Activated CD4-positive, alpha-beta T cell treated with anti-CD3 and anti-CD28 coated beads, Interleukin-2, amount 50 U/mL, for 4 hours (primary cell): Measurements from ENCODE around the gene KCNG2.

ENCODE experiments used
- DNase-seq, 2 experiments: peaks; one replicate each; pipeline ENCODE4 v3.0.0-alpha.2; 2020

The KCNG2 gene

DNA sequence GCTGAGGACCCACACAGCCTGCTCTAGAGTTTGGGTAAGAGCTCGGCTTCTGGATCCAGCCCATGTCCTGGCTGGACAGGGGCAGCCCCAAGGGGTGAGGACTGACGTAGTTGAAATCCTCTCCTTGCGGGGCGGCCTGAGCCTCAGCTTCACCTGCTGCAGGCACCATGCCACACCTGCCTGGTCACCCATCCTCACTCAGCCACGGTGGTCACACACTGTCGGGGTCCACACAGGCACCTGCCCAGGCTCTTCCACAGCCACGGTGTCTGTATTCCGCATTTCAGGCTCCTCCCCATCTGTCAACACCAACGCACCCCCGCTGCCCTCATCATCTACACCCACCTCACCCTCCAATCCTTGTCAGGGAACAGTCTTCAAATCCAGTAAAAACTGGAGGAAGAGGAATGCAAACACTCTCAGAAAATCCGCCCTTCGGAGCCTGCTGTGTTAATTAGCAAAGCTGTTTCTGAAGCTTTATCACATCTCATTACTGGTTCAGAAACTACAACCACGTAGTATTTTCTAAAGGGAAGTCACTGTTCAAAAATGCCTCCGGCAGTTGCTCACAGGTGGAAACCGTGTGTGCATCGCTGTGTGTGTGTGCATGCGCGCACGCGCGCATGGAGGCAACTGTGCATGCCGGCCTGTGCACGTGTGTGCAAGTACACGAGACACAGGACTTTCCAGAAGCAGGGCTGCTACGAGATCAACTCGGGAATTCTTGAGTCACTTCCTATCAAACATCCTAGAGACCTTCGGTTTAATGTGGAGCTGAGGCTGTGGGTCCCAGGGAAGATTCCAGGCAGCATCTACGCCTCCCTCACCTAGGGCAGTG, 115.5 kb downstream of the KCNG2 start:
- DNase-seq, result no peak

DNA sequence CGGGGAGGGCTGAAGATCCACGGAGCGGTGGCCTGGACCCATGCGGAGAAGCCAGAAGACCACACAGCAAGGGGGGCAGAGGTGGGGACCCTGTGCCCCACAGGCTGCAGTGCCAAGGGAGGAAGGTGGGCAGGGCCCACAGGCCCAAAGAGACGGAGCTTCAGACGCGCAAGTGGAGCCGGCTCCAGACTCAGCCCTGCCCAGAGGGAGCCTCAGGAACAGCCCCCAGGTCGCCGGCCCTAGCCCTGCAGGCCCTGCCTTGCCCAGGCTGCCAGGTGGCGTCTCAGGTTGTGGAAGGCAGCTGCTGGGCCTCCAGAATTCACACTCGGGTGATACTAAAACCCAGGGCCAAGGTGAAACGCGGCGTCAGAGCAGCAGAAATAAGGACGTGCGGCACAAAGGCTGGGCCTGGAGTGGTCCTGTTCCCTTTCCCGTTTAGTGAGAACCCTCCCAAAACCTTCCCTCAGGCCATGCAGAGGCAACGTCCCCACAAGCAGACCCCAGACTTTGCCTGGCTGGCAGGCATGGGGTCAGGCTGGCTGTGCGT, 116.9 kb downstream of the KCNG2 start:
- no peak for DNase-seq

DNA sequence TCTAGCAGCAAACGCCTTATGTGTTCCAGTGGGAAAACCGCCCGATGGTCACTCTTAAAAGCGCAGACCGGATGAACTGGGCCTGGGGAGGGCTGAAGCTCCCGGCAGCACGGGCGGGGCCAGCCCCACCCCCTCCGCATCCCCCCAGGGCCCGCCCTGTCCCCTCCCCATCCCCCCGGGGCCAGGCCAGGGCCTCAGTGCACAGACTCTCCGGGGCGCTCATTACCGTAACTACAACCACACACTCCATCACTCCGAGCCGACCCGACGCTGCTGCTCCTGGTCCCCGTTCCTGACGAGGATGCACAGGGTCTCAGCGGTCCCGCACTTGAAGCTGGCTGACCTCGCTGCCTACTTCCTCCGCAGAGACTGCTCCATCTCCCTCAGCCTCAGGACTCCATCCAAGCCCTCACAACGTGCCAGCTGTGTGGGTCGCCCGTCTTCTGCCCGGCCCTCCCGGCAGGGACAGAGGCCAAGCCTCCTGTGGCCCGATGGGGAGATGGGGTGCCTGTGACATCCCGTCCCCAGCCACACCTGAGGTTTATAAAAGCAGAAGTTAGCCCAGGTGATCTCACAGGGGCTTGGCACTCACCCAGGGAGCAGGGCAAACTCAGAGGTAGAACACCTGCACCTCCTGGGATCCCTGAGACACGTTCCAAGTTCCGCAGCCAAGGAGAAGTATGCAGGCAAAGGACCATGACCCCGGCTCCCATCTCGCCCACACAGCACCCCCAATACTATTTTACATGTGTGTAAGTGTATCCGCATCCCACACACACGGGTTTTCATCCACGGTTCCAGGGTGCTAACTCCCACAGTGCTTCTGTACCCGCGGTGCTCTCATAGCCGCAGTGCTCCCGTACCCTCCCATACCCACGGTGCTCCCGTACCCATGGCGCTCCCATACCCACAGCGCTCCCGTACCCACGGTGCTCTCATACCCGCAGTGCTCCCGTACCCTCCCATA, 117.7 kb downstream of the KCNG2 start:
- DNase-seq, result no peak

DNA sequence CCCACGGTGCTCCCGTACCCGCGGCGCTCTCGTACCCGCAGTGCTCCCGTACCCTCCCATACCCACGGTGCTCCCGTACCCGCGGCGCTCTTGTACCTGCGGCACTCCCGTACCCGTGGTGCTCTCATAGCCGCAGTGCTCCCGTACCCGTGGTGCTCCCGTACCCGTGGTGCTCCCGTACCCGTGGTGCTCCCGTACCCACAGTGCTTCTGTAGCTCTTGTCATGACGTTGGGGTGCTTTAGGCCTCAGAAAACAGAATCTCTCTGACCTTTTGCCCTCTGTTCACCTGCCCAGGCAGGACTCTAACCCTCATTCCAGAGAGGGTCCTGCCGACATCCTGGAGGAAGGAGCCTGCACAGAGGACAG, 118.4 kb downstream of the KCNG2 start:
- no peak for DNase-seq

DNA sequence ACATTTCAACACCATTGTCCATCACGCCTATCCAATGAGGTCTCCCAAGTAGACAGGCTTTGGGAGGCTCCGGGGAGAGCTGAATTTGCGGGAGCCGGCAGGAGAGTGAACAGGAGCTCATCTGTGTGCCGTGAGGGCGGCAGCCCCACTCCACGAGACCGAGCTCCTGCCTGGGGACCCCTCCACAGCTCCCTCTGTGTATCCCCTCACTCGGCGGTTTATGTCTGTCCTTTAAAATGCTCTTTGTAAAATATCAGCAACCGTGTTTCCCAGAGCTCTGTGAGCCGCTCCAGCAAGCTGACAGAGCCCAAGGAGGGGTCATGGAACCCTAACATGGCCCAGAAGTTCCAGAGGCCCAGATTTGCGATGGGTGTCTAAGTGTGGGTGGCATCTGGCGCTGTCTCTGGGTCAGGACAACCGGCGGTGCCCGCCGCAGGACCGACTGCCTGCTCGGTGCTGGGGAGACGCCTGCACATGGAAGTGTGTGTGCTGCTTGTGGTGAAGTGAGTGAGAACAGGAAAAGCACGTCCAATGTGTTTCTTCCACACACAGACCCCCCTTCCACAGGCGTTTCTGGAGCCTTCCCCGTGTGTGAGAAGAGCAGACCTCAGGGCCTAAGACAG, 118.9 kb downstream of the KCNG2 start:
- DNase-seq, result no peak

DNA sequence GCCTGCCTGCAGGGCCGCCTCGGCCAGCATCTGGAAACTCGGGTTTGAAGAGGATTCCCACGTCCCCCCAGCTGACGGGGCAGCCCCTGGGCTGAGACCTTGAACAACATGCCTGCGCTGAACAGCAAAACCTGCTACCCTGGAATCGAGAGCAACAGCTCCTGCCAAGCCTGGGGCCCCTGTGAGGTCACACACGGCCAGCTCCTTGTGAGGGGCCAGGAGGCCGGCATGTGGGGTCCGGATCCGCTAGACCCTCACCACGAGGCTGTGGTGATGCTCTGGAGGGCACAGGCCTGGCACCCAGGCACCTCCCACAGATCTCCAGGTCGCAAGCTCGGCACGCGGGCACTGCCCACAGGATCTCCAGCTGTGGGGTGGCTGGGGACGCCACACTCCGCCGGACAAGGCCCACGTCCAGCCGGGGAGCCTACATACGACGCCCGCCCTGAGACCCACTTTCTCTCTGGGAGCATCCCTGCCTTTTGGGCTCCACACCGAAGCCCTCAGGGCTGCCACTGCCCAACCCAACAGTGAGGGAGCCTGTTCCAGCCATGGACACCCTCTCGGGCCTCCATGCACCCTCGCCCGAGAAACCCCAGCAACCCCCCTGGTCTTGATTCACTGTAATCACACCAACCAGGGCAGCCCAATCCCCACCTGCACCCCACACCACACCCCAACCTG, 119.6 kb downstream of the KCNG2 start:
- no peak for DNase-seq

DNA sequence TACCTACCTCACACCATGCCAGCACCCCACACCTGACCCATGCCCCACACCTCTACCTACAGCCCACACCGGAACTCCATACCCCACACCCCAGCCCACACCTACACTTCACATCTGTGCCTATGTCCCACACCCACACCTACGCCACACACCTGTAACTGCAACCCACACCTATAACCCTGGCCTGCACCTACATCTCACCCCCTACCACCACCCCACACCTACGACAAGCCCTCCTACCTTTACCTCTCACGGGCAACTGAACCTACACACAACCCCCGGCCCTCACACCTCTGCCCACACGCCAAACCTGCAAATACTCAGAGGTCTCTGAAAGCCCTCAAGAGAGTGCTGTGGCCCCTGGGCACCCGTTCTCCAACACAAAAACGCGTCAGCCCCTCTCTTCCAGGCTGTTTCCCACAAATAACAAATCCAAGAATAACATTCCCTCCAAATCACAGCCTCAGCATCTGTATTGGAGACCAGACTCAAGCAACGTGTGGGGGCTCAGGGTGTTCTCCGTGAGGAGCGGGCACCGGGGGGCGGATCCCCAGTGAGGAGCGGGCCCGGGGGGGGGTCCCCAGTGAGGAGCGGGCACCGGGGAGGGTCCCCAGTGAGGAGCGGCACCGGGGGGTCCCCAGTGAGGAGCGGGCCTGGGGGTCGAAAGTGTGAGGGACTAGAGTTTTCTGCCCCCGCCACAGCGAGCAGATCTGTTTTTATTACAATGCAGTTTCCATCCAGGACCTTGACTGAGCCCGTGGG, 120.3 kb downstream of the KCNG2 start:
- no peak for DNase-seq

DNA sequence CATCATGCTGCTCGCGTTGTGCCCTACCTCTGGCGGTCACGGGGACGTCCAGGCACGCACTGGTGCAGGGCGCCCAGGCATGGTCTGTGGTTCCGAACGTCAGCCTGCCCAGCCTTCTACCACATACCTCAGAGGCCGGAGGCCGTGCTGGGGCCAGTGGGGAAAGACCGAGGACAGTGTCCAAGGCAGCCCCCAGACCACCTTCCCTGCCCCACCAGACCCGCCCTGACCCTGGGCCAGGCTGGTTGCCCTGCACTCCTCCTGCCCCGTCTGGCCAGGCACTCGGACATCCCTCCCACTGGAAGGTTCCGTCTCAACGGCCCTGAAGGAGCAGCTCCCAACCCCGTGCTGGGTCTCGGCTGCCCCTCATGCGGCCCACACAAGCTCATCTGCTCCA, 120.9 kb downstream of the KCNG2 start:
- DNase-seq, result no peak

DNA sequence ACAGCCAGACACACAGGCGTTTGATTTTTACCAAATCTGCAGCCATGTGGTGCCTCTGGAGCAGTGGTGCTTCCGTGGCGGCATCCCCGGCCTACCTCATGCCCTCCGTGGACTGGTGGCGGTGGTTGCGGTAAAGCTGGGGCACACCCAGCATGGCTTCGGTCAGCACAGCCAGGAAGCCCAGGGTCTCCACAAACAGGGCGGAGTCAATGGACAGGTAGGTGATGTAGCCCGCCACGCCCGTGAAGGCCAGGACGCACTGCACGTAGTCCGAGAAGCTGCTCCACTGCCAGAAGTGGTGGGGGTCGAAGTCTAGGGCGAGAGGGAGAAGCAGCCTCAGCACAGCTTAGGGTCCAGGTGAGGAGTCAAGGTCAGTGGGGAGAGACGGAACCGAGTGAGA, 121.4 kb downstream of the KCNG2 start:
- DNase-seq, result no peak

DNA sequence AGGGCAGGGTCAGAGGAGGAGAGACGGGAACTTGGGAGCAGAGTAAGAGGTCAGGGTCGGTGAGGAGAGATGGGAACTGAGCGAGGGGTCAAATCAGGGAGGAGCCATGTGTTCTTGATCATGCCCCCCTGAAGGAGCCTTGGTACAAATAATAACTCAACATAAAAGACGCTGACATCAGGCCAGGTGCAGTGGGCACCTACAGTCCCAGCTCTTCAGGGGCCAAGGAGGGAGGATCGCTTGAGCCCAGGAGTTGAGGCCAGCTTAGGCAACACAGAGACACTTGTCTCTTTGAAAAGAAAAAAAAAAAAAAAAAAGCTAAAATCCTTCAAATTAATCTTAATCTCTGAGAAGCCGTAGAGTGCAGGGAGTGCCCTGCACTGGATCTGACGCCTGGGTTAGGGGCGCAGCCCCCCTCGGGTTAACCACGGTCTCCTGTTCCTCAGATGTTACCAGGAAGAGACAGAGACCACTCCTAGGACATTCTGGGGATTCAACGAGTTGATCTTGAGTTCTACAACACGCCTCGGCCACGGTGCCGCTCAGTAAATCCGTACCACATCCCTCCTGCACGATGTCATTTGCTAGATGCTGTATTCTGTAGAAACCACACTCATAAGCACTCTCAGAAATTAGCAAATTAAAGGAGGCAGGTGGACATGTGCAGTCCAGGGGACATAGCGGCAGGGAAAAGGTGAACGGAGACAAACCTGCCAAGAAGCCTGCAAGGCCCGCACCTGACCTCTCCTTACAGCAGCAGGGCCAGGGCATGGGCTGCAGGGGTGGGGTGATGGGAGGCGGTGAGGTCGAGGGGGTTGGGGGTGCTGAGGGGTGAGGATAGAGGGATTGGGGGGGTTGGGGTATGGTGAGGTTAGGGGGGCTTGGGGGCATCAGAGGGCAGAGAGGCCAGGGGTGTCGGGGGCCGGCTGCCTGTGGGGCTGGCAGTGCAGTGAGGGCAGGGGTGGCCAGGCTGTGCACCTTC, 124.5 kb downstream of the KCNG2 start:
- DNase-seq, result no peak

DNA sequence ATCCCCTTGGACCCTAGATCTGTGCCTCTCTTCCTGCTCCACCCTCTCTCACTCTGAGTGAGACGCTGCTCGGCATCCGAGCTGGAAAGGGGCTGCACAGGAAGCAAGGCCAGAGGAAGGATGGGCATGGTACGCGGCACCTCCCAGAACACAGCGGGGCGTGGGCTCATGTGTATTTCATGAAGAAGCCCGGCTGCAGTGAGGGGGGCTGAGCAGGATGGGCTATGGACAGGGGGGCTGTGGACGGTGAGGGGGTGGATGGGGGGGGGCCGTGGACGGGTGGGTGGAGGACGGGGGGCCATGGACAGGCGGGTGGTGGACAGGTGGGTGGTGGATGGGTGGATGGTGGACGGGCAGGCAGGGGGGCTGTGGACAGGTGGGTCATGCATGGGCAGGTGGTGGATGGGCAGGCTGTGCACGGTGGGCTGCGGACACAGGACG, 125.3 kb downstream of the KCNG2 start:
- DNase-seq, result no peak

DNA sequence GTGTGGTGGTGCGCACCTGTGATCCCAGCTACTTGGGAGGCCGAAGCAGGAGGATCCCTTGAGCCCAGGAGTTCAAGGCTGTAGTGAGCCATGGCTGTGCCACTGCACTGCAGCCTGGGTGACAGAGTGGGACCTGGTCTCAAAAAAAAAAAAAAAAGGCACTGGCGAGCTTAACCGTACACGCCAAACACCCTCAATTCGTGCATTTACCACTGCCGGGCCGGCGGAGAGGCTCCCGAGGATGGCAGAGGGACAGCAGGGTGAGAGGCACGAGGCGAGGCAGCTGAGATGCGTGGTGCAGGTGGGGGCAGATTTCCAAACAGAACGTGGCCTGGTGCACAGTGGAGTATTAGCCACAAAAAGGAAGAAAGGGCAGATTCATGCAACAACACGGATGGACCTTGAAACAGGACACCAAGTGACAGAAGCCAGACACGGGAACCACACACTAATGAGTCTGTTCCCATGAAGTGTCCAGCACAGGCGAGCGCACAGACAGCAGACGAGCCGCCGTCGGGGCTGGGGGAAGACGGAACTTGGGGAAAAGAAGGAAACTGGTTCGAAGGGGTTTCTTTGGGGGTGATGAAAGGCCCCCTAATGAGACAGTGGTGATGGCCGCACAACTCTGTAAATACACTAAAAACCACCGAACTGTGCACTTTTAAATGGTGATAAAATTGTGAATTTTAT, 126.3 kb downstream of the KCNG2 start:
- no peak for DNase-seq

DNA sequence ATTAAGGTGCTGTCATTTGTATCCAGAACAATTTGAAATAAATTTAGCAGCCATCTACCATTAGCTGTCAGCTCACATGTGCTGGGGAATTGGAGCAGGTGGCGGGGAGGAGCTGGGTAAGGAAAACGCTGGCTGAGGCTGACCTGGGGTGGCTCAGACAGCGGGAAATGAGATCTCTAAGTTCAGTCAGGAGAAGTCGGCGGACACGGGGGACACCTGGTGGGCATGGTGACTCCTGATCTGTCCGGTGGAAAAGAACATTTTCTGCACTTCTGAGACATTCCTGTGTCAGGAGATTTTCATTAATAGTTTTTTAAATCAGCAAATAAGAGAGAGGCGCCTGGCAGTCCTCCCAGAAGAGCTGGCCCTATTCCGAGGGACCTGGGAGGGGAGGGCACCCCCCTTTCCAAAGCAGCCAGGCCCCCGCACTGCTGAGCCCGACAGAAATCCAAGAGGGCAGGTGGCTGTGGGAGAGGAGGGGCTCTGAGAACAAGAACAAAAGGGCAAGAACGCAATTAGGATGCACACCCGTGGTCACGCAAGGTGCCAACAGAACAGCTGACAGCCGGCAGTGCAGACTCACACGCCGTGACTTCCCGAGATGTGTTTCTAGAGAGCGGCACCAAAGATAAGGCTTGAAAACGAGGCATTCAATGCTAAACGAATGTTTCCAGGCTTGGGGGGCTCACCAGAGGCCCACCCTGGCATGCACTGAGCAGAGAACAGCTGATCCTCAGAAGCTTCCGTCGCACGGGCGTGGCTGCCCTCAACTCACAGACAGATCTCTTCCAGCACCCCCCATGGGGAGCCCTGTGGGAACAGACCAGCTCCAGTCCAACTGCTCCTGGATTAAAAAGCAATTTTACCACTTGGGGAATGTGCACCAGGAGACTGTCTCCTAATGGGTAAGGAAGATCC, 127.3 kb downstream of the KCNG2 start:
- no peak for DNase-seq

DNA sequence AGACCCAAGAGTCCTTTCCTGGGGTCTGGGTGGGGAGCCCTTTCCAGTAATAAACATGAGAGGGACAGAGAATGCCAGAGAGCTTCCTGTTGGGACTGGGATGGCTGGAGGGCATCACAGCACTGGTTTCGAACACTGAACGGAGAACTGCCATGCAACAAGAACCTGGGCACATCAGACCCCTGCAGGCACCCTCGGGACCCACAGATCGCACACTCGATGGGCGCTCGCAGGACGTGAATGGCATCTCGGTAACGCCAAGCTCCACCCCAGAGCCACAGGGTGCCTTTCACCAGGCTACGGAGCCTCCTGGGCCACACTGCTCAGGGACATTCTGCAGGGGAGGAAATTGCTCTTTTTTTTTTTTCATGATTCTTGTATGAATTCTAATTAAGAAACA, 128.6 kb downstream of the KCNG2 start:
- no peak for DNase-seq

DNA sequence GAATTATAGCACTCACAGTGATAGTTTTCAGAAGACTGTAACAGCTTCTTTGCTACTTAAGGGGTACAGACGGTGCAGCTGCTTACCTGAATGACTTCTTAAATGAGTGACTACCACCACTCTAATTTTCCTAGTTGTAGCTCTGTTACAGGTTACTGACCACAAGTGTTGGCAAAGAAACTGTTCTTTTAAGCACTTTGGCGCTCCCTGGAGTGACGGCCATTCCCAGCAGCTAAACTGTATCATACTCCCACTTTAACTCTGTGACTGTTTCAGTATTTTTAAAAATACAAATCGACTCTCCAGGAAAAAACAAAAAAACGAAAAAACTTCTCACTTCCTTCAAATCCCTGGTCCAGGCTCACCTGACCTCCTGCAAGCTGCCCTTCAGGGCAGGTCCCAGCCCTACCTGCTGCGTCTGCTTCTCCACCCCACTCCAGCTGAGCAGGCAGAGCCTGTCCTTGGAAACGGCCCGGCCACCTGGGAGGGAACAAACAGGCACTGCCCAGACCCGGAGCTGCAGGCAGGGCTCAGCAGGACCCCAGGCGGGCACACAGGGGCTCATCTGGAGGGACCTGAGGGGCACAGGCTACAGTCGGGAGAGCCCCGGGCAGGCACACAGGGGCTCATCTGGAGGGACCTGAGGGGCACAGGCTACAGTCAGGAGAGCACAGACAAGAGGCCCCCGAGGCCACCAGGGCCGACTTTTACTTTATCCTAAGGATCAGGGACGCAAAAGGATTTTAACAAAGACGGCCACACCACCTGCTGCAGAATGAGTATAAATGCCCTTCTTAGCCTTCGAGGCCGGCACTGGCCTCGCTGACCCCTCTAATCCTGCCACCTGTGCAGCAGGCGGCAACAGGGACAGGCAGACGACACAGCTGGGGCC, 129.2 kb downstream of the KCNG2 start:
- DNase-seq, result no peak

DNA sequence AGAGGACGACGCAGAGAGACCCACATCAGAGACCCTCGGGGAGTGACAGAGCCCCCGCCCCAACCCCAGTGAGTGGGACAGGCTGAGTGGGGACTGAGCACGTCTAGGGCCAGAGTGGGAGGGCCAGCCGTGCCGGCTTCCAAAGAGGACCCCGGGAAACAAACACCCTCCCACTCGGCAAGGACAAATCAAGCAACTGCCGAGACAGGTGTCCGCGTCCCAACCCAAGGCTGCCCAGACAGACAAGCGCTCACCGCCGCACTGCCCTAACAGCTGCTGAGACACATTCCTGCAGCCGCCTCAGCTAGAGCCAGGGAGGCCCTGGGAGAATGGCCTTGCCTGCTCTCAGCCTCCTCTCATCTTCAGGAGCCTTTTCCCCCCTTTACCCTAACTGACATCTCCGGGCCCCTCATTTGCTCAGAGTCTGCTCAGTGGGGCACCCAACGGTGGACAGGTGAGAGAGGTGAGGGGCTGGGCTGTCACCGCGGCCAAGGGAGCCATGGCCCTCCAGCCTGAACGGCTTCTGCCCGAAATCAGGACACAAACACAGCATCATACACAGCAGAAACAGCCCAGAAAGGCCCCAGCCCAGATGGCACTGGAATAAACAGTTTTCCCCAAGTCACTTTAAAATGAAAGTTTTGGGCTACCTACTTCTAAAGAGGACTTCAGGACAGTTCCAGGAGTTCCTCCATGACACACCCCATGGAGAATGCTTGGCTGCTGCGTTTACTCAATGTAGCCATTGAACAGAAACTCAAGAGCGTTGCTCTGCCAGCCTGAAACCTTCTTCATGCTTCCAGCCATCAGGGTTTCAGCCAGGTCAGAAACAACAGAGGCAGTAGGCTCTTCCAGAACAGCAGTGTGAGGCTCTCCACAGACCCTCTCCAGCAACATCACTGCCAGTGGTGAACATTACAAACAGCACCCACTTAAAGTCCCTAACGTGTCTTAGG, 130.1 kb downstream of the KCNG2 start:
- no peak for DNase-seq
